Cardiac atrium fibroblast (primary cell): ENCODE data around the gene PACS2. TPM values are rescaled to one million over a fixed set of nuclear protein-coding genes. Genes with fewer than 3 reads are reported as not detected.

Experiments
- total RNA-seq: library from RNA; depleted of rRNA; stranded (reverse); fragments of >200 nt; gene quantifications from 2 replicates; pipeline ENCODE4 v1.2.3, GENCODE V29; 2015

Gene PACS2
- 35.2 and 61.7 TPM in 2 replicates for total RNA-seq

DNA sequence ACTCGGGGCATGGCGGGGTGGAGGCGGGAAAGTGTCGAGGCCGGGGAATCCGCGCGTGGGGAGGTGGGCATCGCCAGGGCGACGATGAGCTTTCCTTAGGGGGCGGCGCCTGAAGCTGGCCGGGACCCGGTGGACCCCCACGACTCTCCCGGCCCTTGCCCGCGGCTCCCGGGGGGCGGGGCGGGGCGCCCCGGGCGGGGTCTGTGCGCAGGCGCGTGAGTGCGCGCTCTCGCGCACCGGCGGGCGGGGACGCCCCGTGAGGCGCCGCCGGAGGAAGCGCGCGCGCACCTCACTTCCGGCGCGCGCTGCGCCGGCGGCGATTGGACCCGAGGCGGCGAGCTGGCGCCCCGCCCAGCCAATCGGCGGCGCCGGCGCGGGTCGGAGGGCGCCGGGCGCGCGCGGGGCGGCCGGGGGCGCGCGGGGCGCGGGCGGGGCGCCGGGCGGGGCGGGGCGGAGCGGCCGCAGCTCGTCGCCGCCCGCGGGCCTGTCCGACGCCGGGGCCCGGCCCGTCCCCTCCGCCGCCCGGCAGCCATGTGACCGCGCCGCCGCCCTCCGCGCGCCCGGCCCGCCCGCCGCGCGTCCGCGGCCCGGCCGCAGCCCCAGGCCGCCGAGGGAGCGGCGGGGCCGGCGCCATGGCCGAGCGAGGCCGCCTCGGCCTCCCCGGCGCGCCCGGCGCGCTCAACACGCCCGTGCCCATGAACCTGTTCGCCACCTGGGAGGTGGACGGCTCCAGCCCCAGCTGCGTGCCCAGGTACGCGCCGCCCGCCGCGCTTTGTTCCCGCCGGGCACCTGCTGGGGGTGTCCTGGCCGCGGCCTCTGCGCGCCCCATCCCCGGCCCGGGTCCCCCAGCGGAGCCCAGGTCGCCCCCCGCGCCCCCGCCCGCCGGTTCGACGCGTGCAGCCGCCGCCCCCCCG is at the start of gene PACS2:
TSS of gene PACS2 (plus strand) at position 462 of the 914 bp plus-strand sequence. CDS start at position 633, 171 bp downstream.

DNA sequence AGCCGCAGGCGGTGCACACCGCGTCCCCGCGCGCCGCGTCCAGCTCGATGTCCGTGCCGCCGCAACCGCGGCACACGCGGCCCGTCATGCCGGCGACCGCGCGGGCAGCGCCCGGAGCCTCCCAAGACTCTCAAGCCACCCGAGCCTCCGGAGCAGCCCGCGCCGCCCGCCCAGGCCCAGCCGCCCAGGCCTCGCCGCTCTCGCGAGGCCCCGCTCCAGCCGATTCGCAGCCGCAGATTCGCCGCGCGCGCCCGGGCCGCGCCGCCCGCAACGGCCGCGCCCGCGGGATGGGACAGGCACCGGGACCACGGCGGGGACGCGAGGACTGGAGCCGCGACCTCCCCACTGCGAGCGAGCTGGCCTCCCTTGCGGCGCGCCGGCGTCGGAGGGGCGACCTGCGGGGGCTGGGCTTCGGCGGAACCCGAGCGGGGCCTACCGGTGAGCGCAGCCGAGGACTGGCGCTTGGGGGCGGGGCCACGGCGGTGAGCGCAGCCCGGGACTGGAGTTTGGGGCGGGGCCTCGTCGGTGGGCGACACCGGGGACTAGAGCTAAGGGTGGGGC is 13.9 kb upstream of the PACS2 start, which contains the start of gene BRF1:
TSS of gene BRF1 (minus strand) at position 460 of the 561 bp plus-strand sequence. CDS start at position 88, 372 bp downstream.

DNA sequence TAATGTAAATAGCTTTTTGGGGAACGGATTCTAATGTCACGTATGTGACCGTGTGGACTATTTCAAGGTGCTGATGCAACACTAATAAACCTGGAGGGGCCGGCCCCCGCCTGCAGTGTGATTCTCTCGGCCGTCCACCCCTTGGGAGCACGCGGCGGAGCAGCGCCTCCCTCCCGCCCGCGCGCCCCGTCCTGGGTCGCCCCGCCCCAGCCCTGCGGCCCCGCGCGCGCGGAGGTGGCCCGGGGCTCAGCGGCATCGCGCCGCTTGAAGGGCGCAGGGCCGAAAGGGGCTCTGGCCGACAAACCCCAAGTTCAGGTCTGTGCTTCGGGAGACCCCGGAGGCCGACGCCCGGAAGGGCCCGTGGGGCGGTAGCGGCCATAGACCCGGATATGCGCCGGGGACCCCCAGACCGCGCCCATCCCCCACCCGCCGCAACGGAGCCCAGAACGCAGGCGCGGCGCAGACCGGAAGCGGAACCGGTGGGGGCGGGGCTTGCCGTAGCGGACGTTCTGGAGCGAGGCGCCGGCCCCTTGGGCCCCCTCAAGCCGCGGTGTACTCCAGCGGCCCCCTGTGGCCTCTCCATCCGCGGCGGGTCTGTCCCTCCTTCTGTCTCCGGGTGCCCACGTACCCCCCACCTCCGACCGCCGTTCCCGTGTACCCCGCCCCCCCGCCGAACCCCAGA is 83.6 kb downstream of the PACS2 start, which contains the start of gene TEX22:
TSS of gene TEX22 (plus strand) at position 495 of the 682 bp plus-strand sequence. CDS start 803 bp downstream, outside the sequence.

DNA sequence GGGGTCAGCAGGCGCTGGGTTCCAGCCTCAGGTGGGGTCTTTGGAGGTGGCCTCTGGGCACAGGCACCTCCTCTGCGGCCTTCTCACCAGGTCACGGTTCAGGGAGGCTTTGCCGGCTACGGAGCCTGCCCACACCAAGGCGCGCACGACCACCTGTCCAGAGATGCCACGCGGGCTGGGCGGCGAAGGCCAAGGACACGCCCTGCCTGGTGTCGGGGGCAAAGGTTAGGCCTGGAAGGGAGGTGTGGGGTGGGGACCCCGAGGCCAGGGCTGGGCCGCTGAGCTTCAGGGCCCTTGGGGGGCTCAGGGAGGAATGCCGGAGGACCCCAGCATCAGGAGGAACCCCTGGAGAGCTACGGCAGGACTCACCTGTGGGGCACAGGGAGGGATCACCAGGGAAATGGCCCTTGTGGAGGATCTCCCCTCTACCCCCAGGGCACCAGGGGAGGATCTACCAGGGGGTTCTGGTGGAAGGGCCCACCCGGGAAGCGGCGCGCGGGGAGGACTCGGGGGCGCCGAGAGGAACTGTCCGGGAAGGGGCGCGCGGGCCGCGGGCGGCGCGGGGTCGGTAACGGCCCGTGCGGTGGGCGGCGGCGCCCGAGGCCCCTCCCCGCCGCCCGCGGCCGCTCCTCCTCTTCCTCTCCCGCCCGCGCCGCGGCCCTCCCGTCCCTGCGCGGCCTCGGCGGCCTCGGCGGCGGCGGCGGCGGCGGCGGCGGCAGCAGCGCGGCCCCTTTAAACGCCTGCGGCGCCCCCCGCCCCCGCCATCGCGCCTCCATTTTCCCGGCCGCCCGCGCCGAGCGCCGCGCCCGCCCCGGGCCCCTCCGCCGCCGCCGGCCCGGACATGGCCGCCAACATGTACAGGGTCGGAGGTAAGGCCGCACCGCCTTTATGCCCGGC is 104.9 kb downstream of the PACS2 start, which contains the start of gene MTA1:
TSS of gene MTA1 (plus strand) at position 633 of the 897 bp plus-strand sequence. CDS start at position 842, 209 bp downstream.

Other genes with a start within 250 kb of the PACS2 start
- not detected in 2 replicates for gene GPR132, start 249.3 kb upstream of the PACS2 start, total RNA-seq
- gene JAG2, start 146.0 kb upstream of the PACS2 start, total RNA-seq: 4.3 and 4.4 TPM in 2 replicates
- gene NUDT14, start 133.4 kb upstream of the PACS2 start, total RNA-seq: 5.7 and 9.6 TPM in 2 replicates
- 48.7 and 53.6 TPM in 2 replicates for gene BTBD6, start 66.2 kb upstream of the PACS2 start, total RNA-seq
- gene BRF1, start 13.7 kb upstream of the PACS2 start, total RNA-seq: 32.7 and 40.8 TPM in 2 replicates
- 0.18 TPM in 1 of 2 replicates, not detected in the other for gene TEX22, start 83.8 kb downstream of the PACS2 start, total RNA-seq
- gene MTA1, start 105.1 kb downstream of the PACS2 start, total RNA-seq: 32.2 and 49.5 TPM in 2 replicates
- gene CRIP2, start 160.1 kb downstream of the PACS2 start, total RNA-seq: 242 and 285 TPM in 2 replicates
- 2.9 and 18.4 TPM in 2 replicates for gene CRIP1, start 172.1 kb downstream of the PACS2 start, total RNA-seq
- 7.6 and 7.9 TPM in 2 replicates for gene TEDC1, start 176.5 kb downstream of the PACS2 start, total RNA-seq
- gene TMEM121, start 211.8 kb downstream of the PACS2 start, total RNA-seq: 6.2 and 9.4 TPM in 2 replicates